Neural progenitor cell (in vitro differentiated cells): ENCODE data around the gene ZBTB20. TPM values are rescaled to one million over a fixed set of nuclear protein-coding genes. Genes with fewer than 3 reads are reported as not detected.

Experiments
- DNase-seq: peaks from one replicate; pipeline ENCODE4 v3.0.0-alpha.2; 2016; ENCODE audit warnings: low spot score
- H2AFZ ChIP-seq: fragments of 200-600 bp; sonication (generic); replicated peaks from 2 replicates; pipeline ENCODE4 v1.6.1; 2016; ENCODE audit warnings: antibody characterized with exemption
- H3F3A ChIP-seq: fragments of 200-600 bp; sonication (generic); 2 replicates; pipeline ENCODE4 v1.6.1; 2016; ENCODE audit warnings: antibody characterized with exemption, low read depth
- H3K27ac ChIP-seq: fragments of 200-600 bp; sonication (generic); 2 replicates; pipeline ENCODE4 v1.5.1; 2016; ENCODE audit warnings: mild to moderate bottlenecking
- H3K27me3 ChIP-seq: fragments of 200-600 bp; sonication (generic); 2 replicates; pipeline ENCODE4 v1.6.1; 2016; ENCODE audit warnings: mild to moderate bottlenecking, moderate library complexity
- H3K36me3 ChIP-seq: fragments of 200-600 bp; sonication (generic); 2 replicates; pipeline ENCODE4 v1.5.1; 2016
- H3K4me1 ChIP-seq: fragments of 200-600 bp; sonication (generic); 2 replicates; pipeline ENCODE4 v1.6.1; 2016; ENCODE audit warnings: mixed run types
- H3K4me2 ChIP-seq: fragments of 200-600 bp; sonication (generic); 2 replicates; pipeline ENCODE4 v1.6.1; 2016
- H3K4me3 ChIP-seq: fragments of 200-600 bp; sonication (generic); 2 replicates; pipeline ENCODE4 v1.5.1; 2016
- H3K79me2 ChIP-seq: fragments of 200-600 bp; sonication (generic); 2 replicates; pipeline ENCODE4 v1.6.1; 2016; ENCODE audit warnings: low read depth
- H3K9ac ChIP-seq: fragments of 200-600 bp; sonication (generic); 2 replicates; pipeline ENCODE4 v1.6.1; 2016
- H3K9me3 ChIP-seq: fragments of 200-600 bp; sonication (generic); 2 replicates; pipeline ENCODE4 v1.5.1; 2016; ENCODE audit warnings: low read depth
- H4K20me1 ChIP-seq: fragments of 200-600 bp; sonication (generic); 2 replicates; pipeline ENCODE4 v1.6.1; 2016; ENCODE audit warnings: low read depth
- H3K27ac Mint-ChIP-seq: 3 replicates; pipeline ENCODE4 v1.8.0; 2021; ENCODE audit warnings: mixed read lengths
- H3K27me3 Mint-ChIP-seq: 2 replicates; pipeline ENCODE4 v1.8.0; 2022; ENCODE audit warnings: low read depth, mild to moderate bottlenecking, inconsistent platforms, moderate library complexity, mixed read lengths; ENCODE audit not compliant: insufficient read depth
- H3K36me3 Mint-ChIP-seq: 3 replicates; pipeline ENCODE4 v1.8.0; 2021; ENCODE audit warnings: mixed read lengths
- H3K4me1 Mint-ChIP-seq: 3 replicates; pipeline ENCODE4 v1.8.0; 2021; ENCODE audit warnings: mixed read lengths
- H3K4me3 Mint-ChIP-seq: 3 replicates; pipeline ENCODE4 v1.8.0; 2021; ENCODE audit warnings: mild to moderate bottlenecking, moderate library complexity, mixed read lengths
- H3K9me3 Mint-ChIP-seq: 3 replicates; pipeline ENCODE4 v1.8.0; 2020; ENCODE audit warnings: mixed read lengths
- CTCF ChIP-seq: fragments of 200-600 bp; sonication (generic); IDR thresholded peaks from 2 replicates; pipeline ENCODE4 v1.5.1; 2017; ENCODE audit warnings: antibody characterized with exemption, mild to moderate bottlenecking
- EZH2 ChIP-seq: fragments of 200-600 bp; sonication (generic); IDR thresholded peaks from 2 replicates; pipeline ENCODE4 v1.6.1; 2017; ENCODE audit warnings: antibody characterized with exemption, mild to moderate bottlenecking, moderate library complexity
- EZH2phosphoT487 ChIP-seq: fragments of 200-600 bp; sonication (generic); IDR thresholded peaks from 2 replicates; pipeline ENCODE4 v1.6.1; 2017; ENCODE audit warnings: antibody characterized with exemption
- total RNA-seq: library from RNA; depleted of rRNA; stranded (reverse); fragments of >200 nt; gene quantifications from 2 replicates; pipeline ENCODE4 v1.2.3, GENCODE V29; 2015; ENCODE audit warnings: low replicate concordance

ZBTB20 gene
- total RNA-seq, 1 donor from 2014 or later, result 1.9 TPM

- peak; percentile 63 for DNase-seq
- Mint-ChIP-seq H3K9me3 (no peaks in the 10 kb centered on the region), H3K27ac (peak overlapping the region; percentile 93), H3K4me1 (peaks cover 20% of the 10 kb centered on the region), H3K4me3 (peak overlapping the region; percentile 38), H3K27me3 (no peaks in the 10 kb centered on the region), H3K36me3 (peaks cover 8% of the 10 kb centered on the region)
- H2AFZ ChIP-seq, result no peak overlapping the region
- H3K79me2 ChIP-seq, result no peaks in the 10 kb centered on the region
- H3K9me3 ChIP-seq, result no peaks in the 10 kb centered on the region
- peak overlapping the region; percentile 20 for H3K4me3 ChIP-seq
- no peaks in the 10 kb centered on the region for H4K20me1 ChIP-seq
- peaks cover 25% of the 10 kb centered on the region for H3K4me1 ChIP-seq
- peak overlapping the region; percentile 59 for H3K4me2 ChIP-seq
- H3K27me3 ChIP-seq, result no peaks in the 10 kb centered on the region
- no peak overlapping the region for H3K9ac ChIP-seq
- TF ChIP-seq EZH2 (no peak), EZH2phosphoT487 (no peak), CTCF (no peak)
- H3K27ac ChIP-seq, result no peak overlapping the region
- no peaks in the 10 kb centered on the region for H3F3A ChIP-seq
- H3K36me3 ChIP-seq, result no peaks in the 10 kb centered on the region
These were observed 173.6 kb downstream of the ZBTB20 start for GRCh38 chr3:114973536-114973935.

- Mint-ChIP-seq H3K9me3 (no peaks in the 10 kb centered on the region), H3K27me3 (no peaks in the 10 kb centered on the region), H3K36me3 (peaks cover 4% of the 10 kb centered on the region), H3K27ac (no peak overlapping the region), H3K4me3 (no peak overlapping the region), H3K4me1 (no peaks in the 10 kb centered on the region)
- H3K4me3 ChIP-seq, result no peak overlapping the region
- DNase-seq, result no peak
- no peak overlapping the region for H3K4me2 ChIP-seq
- no peaks in the 10 kb centered on the region for H3F3A ChIP-seq
- peaks cover 8% of the 10 kb centered on the region for H3K4me1 ChIP-seq
- H3K79me2 ChIP-seq, result no peaks in the 10 kb centered on the region
- H3K36me3 ChIP-seq, result no peaks in the 10 kb centered on the region
- TF ChIP-seq EZH2phosphoT487 (no peak), CTCF (no peak), EZH2 (no peak)
- H3K9ac ChIP-seq, result no peak overlapping the region
- no peak overlapping the region for H2AFZ ChIP-seq
- H4K20me1 ChIP-seq, result no peaks in the 10 kb centered on the region
- no peaks in the 10 kb centered on the region for H3K9me3 ChIP-seq
- H3K27me3 ChIP-seq, result no peaks in the 10 kb centered on the region
- no peak overlapping the region for H3K27ac ChIP-seq
These were observed 179.9 kb downstream of the ZBTB20 start for GRCh38 chr3:114967168-114967567.

GRCh38 chr3:114962189-114962588 lies 184.9 kb downstream of the ZBTB20 start:
- no peaks in the 10 kb centered on the region for H4K20me1 ChIP-seq
- no peaks in the 10 kb centered on the region for H3K9me3 ChIP-seq
- no peak overlapping the region for H3K4me3 ChIP-seq
- TF ChIP-seq EZH2phosphoT487, result no peak
- no peak for TF ChIP-seq EZH2
- TF ChIP-seq CTCF, result no peak
- Mint-ChIP-seq H3K27ac (no peak overlapping the region), H3K4me1 (no peaks in the 10 kb centered on the region), H3K4me3 (no peak overlapping the region), H3K9me3 (no peaks in the 10 kb centered on the region), H3K27me3 (peaks cover 2% of the 10 kb centered on the region), H3K36me3 (no peaks in the 10 kb centered on the region)
- H2AFZ ChIP-seq, result no peak overlapping the region
- H3K4me1 ChIP-seq, result no peaks in the 10 kb centered on the region
- H3K79me2 ChIP-seq, result no peaks in the 10 kb centered on the region
- H3K4me2 ChIP-seq, result no peak overlapping the region
- no peaks in the 10 kb centered on the region for H3F3A ChIP-seq
- H3K36me3 ChIP-seq, result no peaks in the 10 kb centered on the region
- H3K27ac ChIP-seq, result no peak overlapping the region
- no peaks in the 10 kb centered on the region for H3K27me3 ChIP-seq
- no peak overlapping the region for H3K9ac ChIP-seq
- no peak for DNase-seq

GRCh38 chr3:114958930-114959329 lies 188.2 kb downstream of the ZBTB20 start:
- TF ChIP-seq EZH2 (no peak), EZH2phosphoT487 (no peak), CTCF (no peak)
- Histone ChIP-seq H3F3A (no peaks in the 10 kb centered on the region), H3K27me3 (no peaks in the 10 kb centered on the region), H2AFZ (no peak overlapping the region), H3K9ac (no peak overlapping the region), H3K27ac (no peak overlapping the region), H3K36me3 (no peaks in the 10 kb centered on the region), H3K9me3 (peaks cover 1% of the 10 kb centered on the region), H3K4me2 (no peak overlapping the region), H4K20me1 (no peaks in the 10 kb centered on the region), H3K79me2 (no peaks in the 10 kb centered on the region), H3K4me3 (no peak overlapping the region), H3K4me1 (peaks cover 2% of the 10 kb centered on the region)
- no peak for DNase-seq
- peaks cover 1% of the 10 kb centered on the region for H3K36me3 Mint-ChIP-seq
- H3K4me3 Mint-ChIP-seq, result no peak overlapping the region
- no peaks in the 10 kb centered on the region for H3K9me3 Mint-ChIP-seq
- no peak overlapping the region for H3K27ac Mint-ChIP-seq
- peaks cover 2% of the 10 kb centered on the region for H3K27me3 Mint-ChIP-seq
- H3K4me1 Mint-ChIP-seq, result no peaks in the 10 kb centered on the region
